ENCODE data around the gene SGO2.
A peak's percentile ranks its signal among the peaks of the same experiment; 100 is the strongest.
"Not testable (repeated sequence)": the region's sequence is repeated elsewhere in the genome, so short reads cannot be mapped to it uniquely, and the experiment has no call there.

Gene SGO2

GRCh38 chr2:200528228-200528627 lies 2.2 kb downstream of the SGO2 start:
- H3K4me1 ChIP-seq (ENCODE audit: control insufficient read depth, insufficient read depth, low read length): peaks cover 7% of the 10 kb centered on the region
- H3K9me3 ChIP-seq (ENCODE audit: control insufficient read depth, low read length): no peaks in the 10 kb centered on the region
- H3K36me3 ChIP-seq (ENCODE audit: control insufficient read depth, insufficient read depth, low read length): no peaks in the 10 kb centered on the region
- H3K9ac ChIP-seq (ENCODE audit: low read length): no peak overlapping the region
- H3K4me3 ChIP-seq (ENCODE audit: low read length): no peak overlapping the region
- peaks cover 4% of the 10 kb centered on the region for H3K27me3 ChIP-seq (ENCODE audit: control insufficient read depth, insufficient read depth, low read length)

- H3K9me3 ChIP-seq (ENCODE audit: control insufficient read depth, low read length): no peaks in the 10 kb centered on the region
- H3K36me3 ChIP-seq (ENCODE audit: control insufficient read depth, insufficient read depth, low read length): no peaks in the 10 kb centered on the region
These were observed 7.7 kb downstream of the SGO2 start for GRCh38 chr2:200533754-200534153.

DNA sequence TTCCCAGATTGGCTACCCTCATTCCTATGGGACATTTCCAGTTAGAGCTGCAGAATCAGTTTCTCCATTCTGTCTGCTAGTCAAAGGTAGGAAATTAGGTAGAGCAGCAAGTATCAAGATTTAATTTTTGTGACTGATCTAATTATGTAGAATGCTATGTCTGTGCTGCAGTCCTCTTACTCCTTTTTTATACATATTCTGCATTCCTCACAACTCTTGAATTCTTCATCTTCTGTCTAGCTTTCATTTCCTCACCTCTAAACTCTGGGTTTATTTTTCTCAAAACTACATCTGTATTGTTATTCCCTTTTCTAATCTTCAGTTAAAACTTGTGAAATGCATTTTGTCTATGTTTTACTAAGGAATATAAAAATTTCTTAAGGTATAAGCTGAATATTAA lies 8.6 kb downstream of the SGO2 start:
- no peaks in the 10 kb centered on the region for H3K27me3 ChIP-seq (ENCODE audit: control insufficient read depth, insufficient read depth, low read length)
- no peaks in the 10 kb centered on the region for H3K9me3 ChIP-seq (ENCODE audit: control insufficient read depth, low read length)
- H3K36me3 ChIP-seq (ENCODE audit: control insufficient read depth, insufficient read depth, low read length): no peaks in the 10 kb centered on the region
- no peaks in the 10 kb centered on the region for H3K4me1 ChIP-seq (ENCODE audit: control insufficient read depth, insufficient read depth, low read length)
- no peak overlapping the region for H3K4me3 ChIP-seq (ENCODE audit: low read length)
- no peak overlapping the region for H3K9ac ChIP-seq (ENCODE audit: low read length)

More at GRCh38 chr2:200533754-200534153, 7.7 kb downstream of the SGO2 start:
- H3K4me1 ChIP-seq (ENCODE audit: control insufficient read depth, insufficient read depth, low read length): no peaks in the 10 kb centered on the region
- no peak overlapping the region for H3K4me3 ChIP-seq (ENCODE audit: low read length)
- H3K27me3 ChIP-seq (ENCODE audit: control insufficient read depth, insufficient read depth, low read length): no peaks in the 10 kb centered on the region
- H3K9ac ChIP-seq (ENCODE audit: low read length): no peak overlapping the region

DNA sequence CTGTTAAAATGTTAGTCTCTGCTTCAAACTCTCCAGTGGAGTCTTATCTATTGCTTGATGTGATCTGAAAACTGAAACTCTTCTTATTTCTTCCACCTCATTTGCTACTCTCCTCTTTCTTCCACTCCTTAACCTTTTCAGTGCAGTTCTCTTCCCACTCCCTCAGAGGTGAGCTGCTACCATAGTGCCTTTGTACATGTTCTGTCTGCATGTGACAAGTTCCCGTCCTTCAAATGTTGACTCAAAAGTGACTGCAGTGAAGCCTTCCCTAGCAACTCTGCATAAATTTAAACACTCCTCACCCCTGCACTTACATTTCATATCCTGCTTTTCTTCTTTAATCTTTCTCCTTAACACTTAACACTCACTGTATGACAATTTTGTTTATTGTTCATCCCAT lies 12.1 kb downstream of the SGO2 start:
- Histone ChIP-seq H3K4me3 (ENCODE audit: low read length) (no peak overlapping the region), H3K4me1 (ENCODE audit: control insufficient read depth, insufficient read depth, low read length) (no peaks in the 10 kb centered on the region), H3K9me3 (ENCODE audit: control insufficient read depth, low read length) (no peaks in the 10 kb centered on the region), H3K36me3 (ENCODE audit: control insufficient read depth, insufficient read depth, low read length) (no peaks in the 10 kb centered on the region), H3K27me3 (ENCODE audit: control insufficient read depth, insufficient read depth, low read length) (no peaks in the 10 kb centered on the region), H3K9ac (ENCODE audit: low read length) (no peak overlapping the region)

GRCh38 chr2:200540793-200541192 lies 14.8 kb downstream of the SGO2 start:
- H3K36me3 ChIP-seq (ENCODE audit: control insufficient read depth, insufficient read depth, low read length): no peaks in the 10 kb centered on the region
- no peak overlapping the region for H3K9ac ChIP-seq (ENCODE audit: low read length)
- no peaks in the 10 kb centered on the region for H3K27me3 ChIP-seq (ENCODE audit: control insufficient read depth, insufficient read depth, low read length)
- no peaks in the 10 kb centered on the region for H3K9me3 ChIP-seq (ENCODE audit: control insufficient read depth, low read length)
- H3K4me1 ChIP-seq (ENCODE audit: control insufficient read depth, insufficient read depth, low read length): no peaks in the 10 kb centered on the region
- H3K4me3 ChIP-seq (ENCODE audit: low read length): no peak overlapping the region

DNA sequence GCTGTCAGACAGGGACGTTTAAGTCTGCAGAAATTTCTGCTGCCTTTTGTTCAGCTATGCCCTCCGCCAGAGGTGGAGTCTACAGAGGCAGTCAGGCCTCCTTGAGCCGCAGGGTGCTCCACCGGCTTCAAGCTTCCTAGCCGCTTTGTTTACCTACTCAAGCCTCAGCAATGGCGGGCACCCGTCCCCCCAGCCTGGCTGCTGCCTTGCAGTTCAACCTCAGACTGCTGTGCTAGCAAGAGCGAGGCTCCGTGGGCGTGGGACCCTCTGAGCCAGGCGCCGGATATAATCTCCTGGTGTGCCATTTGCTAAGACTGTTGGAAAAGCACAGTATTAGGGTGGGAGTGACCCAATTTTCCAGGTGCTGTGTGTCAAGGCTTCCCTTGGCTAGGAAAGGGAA lies 40.6 kb downstream of the SGO2 start:
- H3K4me1 ChIP-seq (ENCODE audit: control insufficient read depth, insufficient read depth, low read length); H3K9me3 ChIP-seq (ENCODE audit: control insufficient read depth, low read length); H3K27me3 ChIP-seq (ENCODE audit: control insufficient read depth, insufficient read depth, low read length); H3K36me3 ChIP-seq (ENCODE audit: control insufficient read depth, insufficient read depth, low read length); H3K9ac ChIP-seq (ENCODE audit: low read length); H3K4me3 ChIP-seq (ENCODE audit: low read length): not testable (repeated sequence)

- Histone ChIP-seq H3K36me3 (ENCODE audit: control insufficient read depth, insufficient read depth, low read length) (no peaks in the 10 kb centered on the region), H3K27me3 (ENCODE audit: control insufficient read depth, insufficient read depth, low read length) (no peaks in the 10 kb centered on the region), H3K9ac (ENCODE audit: low read length) (no peak overlapping the region), H3K4me1 (ENCODE audit: control insufficient read depth, insufficient read depth, low read length) (no peaks in the 10 kb centered on the region), H3K9me3 (ENCODE audit: control insufficient read depth, low read length) (no peaks in the 10 kb centered on the region), H3K4me3 (ENCODE audit: low read length) (no peak overlapping the region)
These were observed 41.9 kb downstream of the SGO2 start for GRCh38 chr2:200567932-200568331.

DNA sequence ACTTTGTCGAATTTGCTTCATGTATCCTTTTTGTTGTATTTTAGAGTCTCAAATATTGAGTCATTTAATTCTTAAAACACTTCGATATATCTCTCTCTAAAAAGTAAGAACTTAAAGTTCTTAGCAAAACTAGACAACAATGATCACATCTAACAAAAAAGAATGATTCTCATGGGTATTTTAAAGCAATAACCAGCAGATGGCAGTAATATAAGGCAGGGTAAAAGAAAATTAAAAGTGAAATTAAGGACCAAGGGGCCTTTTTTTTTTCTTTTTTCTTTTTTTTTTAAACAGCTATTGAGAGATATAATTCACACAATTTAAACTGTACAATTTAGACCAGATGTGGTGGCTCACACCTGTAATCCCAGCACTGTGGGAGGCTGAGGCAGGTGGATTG lies 50.0 kb downstream of the SGO2 start:
- H3K4me1 ChIP-seq (ENCODE audit: control insufficient read depth, insufficient read depth, low read length): no peaks in the 10 kb centered on the region
- no peaks in the 10 kb centered on the region for H3K36me3 ChIP-seq (ENCODE audit: control insufficient read depth, insufficient read depth, low read length)
- no peak overlapping the region for H3K4me3 ChIP-seq (ENCODE audit: low read length)

GRCh38 chr2:200577027-200577426 lies 51.0 kb downstream of the SGO2 start:
- no peaks in the 10 kb centered on the region for H3K4me1 ChIP-seq (ENCODE audit: control insufficient read depth, insufficient read depth, low read length)
- no peaks in the 10 kb centered on the region for H3K36me3 ChIP-seq (ENCODE audit: control insufficient read depth, insufficient read depth, low read length)
- no peak overlapping the region for H3K9ac ChIP-seq (ENCODE audit: low read length)
- H3K9me3 ChIP-seq (ENCODE audit: control insufficient read depth, low read length): no peaks in the 10 kb centered on the region
- H3K4me3 ChIP-seq (ENCODE audit: low read length): no peak overlapping the region
- no peaks in the 10 kb centered on the region for H3K27me3 ChIP-seq (ENCODE audit: control insufficient read depth, insufficient read depth, low read length)

More for the DNA sequence above, 50.0 kb downstream of the SGO2 start:
- H3K9me3 ChIP-seq (ENCODE audit: control insufficient read depth, low read length): no peaks in the 10 kb centered on the region
- no peak overlapping the region for H3K9ac ChIP-seq (ENCODE audit: low read length)
- no peaks in the 10 kb centered on the region for H3K27me3 ChIP-seq (ENCODE audit: control insufficient read depth, insufficient read depth, low read length)

GRCh38 chr2:200578778-200579177 lies 52.8 kb downstream of the SGO2 start:
- H3K9ac ChIP-seq (ENCODE audit: low read length): no peak overlapping the region
- H3K27me3 ChIP-seq (ENCODE audit: control insufficient read depth, insufficient read depth, low read length): no peaks in the 10 kb centered on the region
- no peaks in the 10 kb centered on the region for H3K9me3 ChIP-seq (ENCODE audit: control insufficient read depth, low read length)
- no peak overlapping the region for H3K4me3 ChIP-seq (ENCODE audit: low read length)
- H3K4me1 ChIP-seq (ENCODE audit: control insufficient read depth, insufficient read depth, low read length): no peaks in the 10 kb centered on the region
- no peaks in the 10 kb centered on the region for H3K36me3 ChIP-seq (ENCODE audit: control insufficient read depth, insufficient read depth, low read length)

GRCh38 chr2:200584639-200585038 lies 58.6 kb downstream of the SGO2 start:
- Histone ChIP-seq H3K36me3 (ENCODE audit: control insufficient read depth, insufficient read depth, low read length) (no peaks in the 10 kb centered on the region), H3K27me3 (ENCODE audit: control insufficient read depth, insufficient read depth, low read length) (peaks cover 33% of the 10 kb centered on the region), H3K9me3 (ENCODE audit: control insufficient read depth, low read length) (no peaks in the 10 kb centered on the region), H3K4me3 (ENCODE audit: low read length) (no peak overlapping the region), H3K4me1 (ENCODE audit: control insufficient read depth, insufficient read depth, low read length) (peaks cover 8% of the 10 kb centered on the region), H3K9ac (ENCODE audit: low read length) (no peak overlapping the region)

DNA sequence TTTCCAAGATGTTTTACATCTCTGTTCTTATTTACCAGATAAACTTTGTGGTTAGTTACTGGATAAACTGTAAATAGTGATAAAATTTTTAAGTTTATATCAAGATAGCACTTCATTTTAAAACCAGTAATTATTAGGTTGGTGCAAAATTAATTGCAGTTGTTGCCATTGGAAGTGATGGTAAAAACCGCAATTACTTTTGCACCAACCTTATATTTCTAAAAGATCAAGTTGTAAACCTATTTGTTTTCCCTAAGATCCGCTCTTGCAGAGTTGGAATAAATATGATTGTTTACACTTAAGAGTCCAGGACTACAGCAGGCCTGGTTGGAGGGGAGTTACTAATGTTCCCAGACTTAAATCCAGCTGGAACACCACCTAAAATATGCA lies 59.3 kb downstream of the SGO2 start:
- Histone ChIP-seq H3K9me3 (ENCODE audit: control insufficient read depth, low read length) (no peaks in the 10 kb centered on the region), H3K36me3 (ENCODE audit: control insufficient read depth, insufficient read depth, low read length) (no peaks in the 10 kb centered on the region), H3K4me1 (ENCODE audit: control insufficient read depth, insufficient read depth, low read length) (peaks cover 8% of the 10 kb centered on the region), H3K9ac (ENCODE audit: low read length) (peak overlapping the region; percentile 37), H3K27me3 (ENCODE audit: control insufficient read depth, insufficient read depth, low read length) (peaks cover 40% of the 10 kb centered on the region), H3K4me3 (ENCODE audit: low read length) (no peak overlapping the region)
